ENCODE data around the gene FUCA2.

DNA sequence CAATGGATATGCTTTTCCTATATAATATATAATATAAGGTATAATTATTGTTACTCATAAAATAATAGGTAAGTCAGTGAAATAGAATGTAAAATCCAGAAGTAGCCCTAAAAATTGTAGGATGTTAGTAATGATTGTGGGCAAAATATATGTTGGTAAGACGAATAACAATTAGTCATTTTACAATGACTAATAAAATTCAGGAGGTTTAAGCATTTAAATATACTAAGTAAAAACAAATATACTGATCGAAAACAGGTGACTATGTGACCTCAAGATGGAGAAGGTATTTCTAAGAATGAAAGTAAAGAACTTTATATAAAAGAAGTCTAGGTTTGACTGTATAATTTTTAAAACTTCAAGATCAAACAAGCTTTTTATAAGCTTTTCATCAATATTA lies 28.9 kb downstream of the FUCA2 start:
- TF ChIP-seq, protein P1, sequence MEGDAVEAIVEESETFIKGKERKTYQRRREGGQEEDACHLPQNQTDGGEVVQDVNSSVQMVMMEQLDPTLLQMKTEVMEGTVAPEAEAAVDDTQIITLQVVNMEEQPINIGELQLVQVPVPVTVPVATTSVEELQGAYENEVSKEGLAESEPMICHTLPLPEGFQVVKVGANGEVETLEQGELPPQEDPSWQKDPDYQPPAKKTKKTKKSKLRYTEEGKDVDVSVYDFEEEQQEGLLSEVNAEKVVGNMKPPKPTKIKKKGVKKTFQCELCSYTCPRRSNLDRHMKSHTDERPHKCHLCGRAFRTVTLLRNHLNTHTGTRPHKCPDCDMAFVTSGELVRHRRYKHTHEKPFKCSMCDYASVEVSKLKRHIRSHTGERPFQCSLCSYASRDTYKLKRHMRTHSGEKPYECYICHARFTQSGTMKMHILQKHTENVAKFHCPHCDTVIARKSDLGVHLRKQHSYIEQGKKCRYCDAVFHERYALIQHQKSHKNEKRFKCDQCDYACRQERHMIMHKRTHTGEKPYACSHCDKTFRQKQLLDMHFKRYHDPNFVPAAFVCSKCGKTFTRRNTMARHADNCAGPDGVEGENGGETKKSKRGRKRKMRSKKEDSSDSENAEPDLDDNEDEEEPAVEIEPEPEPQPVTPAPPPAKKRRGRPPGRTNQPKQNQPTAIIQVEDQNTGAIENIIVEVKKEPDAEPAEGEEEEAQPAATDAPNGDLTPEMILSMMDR (IDR thresholded peaks at IDR 0.05; ENCODE audit: low read depth, low read length) = no peak
- TF ChIP-seq EZH2phosphoT487 (IDR thresholded peaks at IDR 0.05; ENCODE audit: low read depth) = no peak
